ENCODE data around the gene HTT. TPM values are rescaled to one million over a fixed set of nuclear protein-coding genes. Genes with fewer than 3 reads are reported as not detected.

Gene HTT
- total and polyA plus RNA-seq, 9 of the 15 experiments (the other 6 are each of a cell fraction or from before 2014, with no cell fraction given): 0.66 to 31.6 (median 14.7) TPM

- no peak for TF ChIP-seq ZNF347 (CRISPR knock-in tag; IDR thresholded peaks at IDR 0.05; ENCODE audit: low read depth)
- no peak for TF ChIP-seq POU5F1 (IDR thresholded peaks at IDR 0.05; ENCODE audit: borderline replicate concordance, low read depth, low read length, partially characterized antibody)
- TF ChIP-seq ZZZ3 (IDR thresholded peaks at IDR 0.05): no peak
- no peak for TF ChIP-seq KLF13 (tag; IDR thresholded peaks at IDR 0.05; ENCODE audit: borderline replicate concordance, low read depth)
- TF ChIP-seq, protein P1, sequence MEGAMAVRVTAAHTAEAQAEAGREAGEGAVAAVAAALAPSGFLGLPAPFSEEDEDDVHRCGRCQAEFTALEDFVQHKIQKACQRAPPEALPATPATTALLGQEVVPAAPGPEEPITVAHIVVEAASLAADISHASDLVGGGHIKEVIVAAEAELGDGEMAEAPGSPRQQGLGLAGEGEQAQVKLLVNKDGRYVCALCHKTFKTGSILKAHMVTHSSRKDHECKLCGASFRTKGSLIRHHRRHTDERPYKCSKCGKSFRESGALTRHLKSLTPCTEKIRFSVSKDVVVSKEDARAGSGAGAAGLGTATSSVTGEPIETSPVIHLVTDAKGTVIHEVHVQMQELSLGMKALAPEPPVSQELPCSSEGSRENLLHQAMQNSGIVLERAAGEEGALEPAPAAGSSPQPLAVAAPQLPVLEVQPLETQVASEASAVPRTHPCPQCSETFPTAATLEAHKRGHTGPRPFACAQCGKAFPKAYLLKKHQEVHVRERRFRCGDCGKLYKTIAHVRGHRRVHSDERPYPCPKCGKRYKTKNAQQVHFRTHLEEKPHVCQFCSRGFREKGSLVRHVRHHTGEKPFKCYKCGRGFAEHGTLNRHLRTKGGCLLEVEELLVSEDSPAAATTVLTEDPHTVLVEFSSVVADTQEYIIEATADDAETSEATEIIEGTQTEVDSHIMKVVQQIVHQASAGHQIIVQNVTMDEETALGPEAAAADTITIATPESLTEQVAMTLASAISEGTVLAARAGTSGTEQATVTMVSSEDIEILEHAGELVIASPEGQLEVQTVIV (CRISPR knock-in tag; IDR thresholded peaks at IDR 0.05; ENCODE audit: borderline replicate concordance): no peak
- TF ChIP-seq TFAM (CRISPR knock-in tag; conservative IDR thresholded peaks at IDR 0.05): no peak
- TF ChIP-seq, protein P2, sequence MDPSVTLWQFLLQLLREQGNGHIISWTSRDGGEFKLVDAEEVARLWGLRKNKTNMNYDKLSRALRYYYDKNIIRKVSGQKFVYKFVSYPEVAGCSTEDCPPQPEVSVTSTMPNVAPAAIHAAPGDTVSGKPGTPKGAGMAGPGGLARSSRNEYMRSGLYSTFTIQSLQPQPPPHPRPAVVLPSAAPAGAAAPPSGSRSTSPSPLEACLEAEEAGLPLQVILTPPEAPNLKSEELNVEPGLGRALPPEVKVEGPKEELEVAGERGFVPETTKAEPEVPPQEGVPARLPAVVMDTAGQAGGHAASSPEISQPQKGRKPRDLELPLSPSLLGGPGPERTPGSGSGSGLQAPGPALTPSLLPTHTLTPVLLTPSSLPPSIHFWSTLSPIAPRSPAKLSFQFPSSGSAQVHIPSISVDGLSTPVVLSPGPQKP (CRISPR knock-in tag; IDR thresholded peaks at IDR 0.05): no peak
- TF ChIP-seq PRMT5 (CRISPR knock-in tag; IDR thresholded peaks at IDR 0.05): no peak
- TF ChIP-seq, protein P3, sequence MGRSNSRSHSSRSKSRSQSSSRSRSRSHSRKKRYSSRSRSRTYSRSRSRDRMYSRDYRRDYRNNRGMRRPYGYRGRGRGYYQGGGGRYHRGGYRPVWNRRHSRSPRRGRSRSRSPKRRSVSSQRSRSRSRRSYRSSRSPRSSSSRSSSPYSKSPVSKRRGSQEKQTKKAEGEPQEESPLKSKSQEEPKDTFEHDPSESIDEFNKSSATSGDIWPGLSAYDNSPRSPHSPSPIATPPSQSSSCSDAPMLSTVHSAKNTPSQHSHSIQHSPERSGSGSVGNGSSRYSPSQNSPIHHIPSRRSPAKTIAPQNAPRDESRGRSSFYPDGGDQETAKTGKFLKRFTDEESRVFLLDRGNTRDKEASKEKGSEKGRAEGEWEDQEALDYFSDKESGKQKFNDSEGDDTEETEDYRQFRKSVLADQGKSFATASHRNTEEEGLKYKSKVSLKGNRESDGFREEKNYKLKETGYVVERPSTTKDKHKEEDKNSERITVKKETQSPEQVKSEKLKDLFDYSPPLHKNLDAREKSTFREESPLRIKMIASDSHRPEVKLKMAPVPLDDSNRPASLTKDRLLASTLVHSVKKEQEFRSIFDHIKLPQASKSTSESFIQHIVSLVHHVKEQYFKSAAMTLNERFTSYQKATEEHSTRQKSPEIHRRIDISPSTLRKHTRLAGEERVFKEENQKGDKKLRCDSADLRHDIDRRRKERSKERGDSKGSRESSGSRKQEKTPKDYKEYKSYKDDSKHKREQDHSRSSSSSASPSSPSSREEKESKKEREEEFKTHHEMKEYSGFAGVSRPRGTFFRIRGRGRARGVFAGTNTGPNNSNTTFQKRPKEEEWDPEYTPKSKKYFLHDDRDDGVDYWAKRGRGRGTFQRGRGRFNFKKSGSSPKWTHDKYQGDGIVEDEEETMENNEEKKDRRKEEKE (IDR thresholded peaks at IDR 0.05; ENCODE audit: borderline replicate concordance in 1 of 2, control insufficient read depth in 1 of 2, low read depth in 2 of 2, low read length in 1 of 2): no peak
- TF ChIP-seq ZNF583 (CRISPR knock-in tag; IDR thresholded peaks at IDR 0.05): no peak
- no peak for TF ChIP-seq POLR2H (tag; IDR thresholded peaks at IDR 0.05; ENCODE audit: low read depth)
- peak; percentile 68 for TF ChIP-seq PML (IDR thresholded peaks at IDR 0.05; ENCODE audit: low read length)
- TF ChIP-seq ZNF507 (tag; conservative IDR thresholded peaks at IDR 0.05): no peak
- TF ChIP-seq, protein P4, sequence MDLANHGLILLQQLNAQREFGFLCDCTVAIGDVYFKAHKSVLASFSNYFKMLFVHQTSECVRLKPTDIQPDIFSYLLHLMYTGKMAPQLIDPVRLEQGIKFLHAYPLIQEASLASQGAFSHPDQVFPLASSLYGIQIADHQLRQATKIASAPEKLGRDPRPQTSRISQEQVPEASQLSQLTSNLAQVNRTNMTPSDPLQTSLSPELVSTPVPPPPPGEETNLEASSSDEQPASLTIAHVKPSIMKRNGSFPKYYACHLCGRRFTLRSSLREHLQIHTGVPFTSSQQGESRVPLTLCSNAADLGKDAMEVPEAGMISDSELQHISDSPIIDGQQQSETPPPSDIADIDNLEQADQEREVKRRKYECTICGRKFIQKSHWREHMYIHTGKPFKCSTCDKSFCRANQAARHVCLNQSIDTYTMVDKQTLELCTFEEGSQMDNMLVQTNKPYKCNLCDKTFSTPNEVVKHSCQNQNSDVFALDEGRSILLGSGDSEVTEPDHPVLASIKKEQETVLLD (IDR thresholded peaks at IDR 0.05): peak; percentile 47; the same call in 1 of the 2 replicates
- no peak for TF ChIP-seq KLF1 (tag; IDR thresholded peaks at IDR 0.05)
- peak in 1 of 2 experiments; percentile 37; a peak in 1 of 4 replicates for TF ChIP-seq TBL1XR1 (IDR thresholded peaks at IDR 0.05; ENCODE audit: low read length in 2 of 2)
- TF ChIP-seq TGIF2 (CRISPR knock-in tag; IDR thresholded peaks at IDR 0.05): no peak
- TF ChIP-seq KAT8 (IDR thresholded peaks at IDR 0.05; ENCODE audit: low read depth): no peak
- TF ChIP-seq CHD1 (IDR thresholded peaks at IDR 0.05; ENCODE audit: low read length): no peak
- TF ChIP-seq EP400 (IDR thresholded peaks at IDR 0.05): no peak
- no peak for TF ChIP-seq FOS (IDR thresholded peaks at IDR 0.05; ENCODE audit: extremely low read depth, insufficient read length)
Observed at GRCh38 chr4:3079694-3080123, 5.2 kb downstream of the HTT start (continued).
